GM10248 (cell line): ENCODE data around the gene TMEM130.

Experiments used
- CTCF ChIA-PET: fragments of 300-600 bp; sonication (Branson Sonifier 250); formaldehyde crosslinking; extraction: SDS; loops from one replicate; lab custom pipeline; 2021; ENCODE audit warnings: antibody characterized with exemption; lab: Yijun Ruan, JAX
- POLR2A ChIA-PET: fragments of 350-650 bp; sonication (Branson Sonifier 250); formaldehyde crosslinking; extraction: SDS; loops from one replicate; lab custom pipeline; 2020; ENCODE audit warnings: antibody characterized with exemption; lab: Yijun Ruan, JAX
- DNase-seq: peaks from one replicate; pipeline ENCODE4 v3.0.0; 2012; ENCODE audit errors: extremely low spot score
- CTCF ChIP-seq: IDR thresholded peaks from 2 replicates; pipeline ENCODE4 v1.5.1; 2012; ENCODE audit warnings: mild to moderate bottlenecking, low read depth; ENCODE audit errors: extremely low read depth, missing control alignments, control extremely low read depth

Gene TMEM130

GRCh38 chr7:98833022-98833421 is 36.8 kb downstream of the TMEM130 start:
- DNase-seq: no peak
- ChIA-PET POLR2A (no interaction called here), CTCF (interaction anchor here (0.9 to 17.4 kb wide), 9 partner anchors 9 to 431 kb away, joined by 3 to 358 read pairs (median 4); no protein-coding TSS in a partner anchor)
- no peak for TF ChIP-seq CTCF

GRCh38 chr7:98831641-98832221 is 38.1 kb downstream of the TMEM130 start:
- POLR2A ChIA-PET: no interaction called here
- TF ChIP-seq CTCF: peak; percentile 32
- CTCF ChIA-PET: interaction anchor here (0.8 to 17.4 kb wide), 8 partner anchors 10 to 404 kb away, joined by 3 to 358 read pairs (median 4); no protein-coding TSS in a partner anchor
- no peak for DNase-seq

GRCh38 chr7:98830972-98831548 is 38.8 kb downstream of the TMEM130 start:
- POLR2A ChIA-PET: no interaction called here
- CTCF ChIA-PET: interaction anchor here (0.6 to 17.4 kb wide), 7 partner anchors 11 to 403 kb away, joined by 3 to 358 read pairs (median 3); no protein-coding TSS in a partner anchor
- no peak for DNase-seq
- TF ChIP-seq CTCF: no peak

- TF ChIP-seq CTCF: no peak
- DNase-seq: no peak
- ChIA-PET CTCF (interaction anchor here (1.2 kb wide), 1 partner anchor 75 kb away, joined by 3 read pairs; no protein-coding TSS in a partner anchor), POLR2A (no interaction called here)
These were observed 41.4 kb downstream of the TMEM130 start for GRCh38 chr7:98828368-98828767.

- ChIA-PET CTCF (interaction anchor here (1.2 to 2.4 kb wide), 3 partner anchors 9 to 74 kb away, joined by 3 to 9 read pairs (median 4); no protein-coding TSS in a partner anchor), POLR2A (no interaction called here)
- DNase-seq: no peak
- TF ChIP-seq CTCF: no peak
These were observed 42.6 kb downstream of the TMEM130 start for GRCh38 chr7:98827258-98827657.

- ChIA-PET CTCF (interaction anchor here (1.4 to 2.4 kb wide), 3 partner anchors 10 to 15 kb away, joined by 3 to 9 read pairs (median 4); no protein-coding TSS in a partner anchor), POLR2A (no interaction called here)
- DNase-seq: no peak
- no peak for TF ChIP-seq CTCF
These were observed 43.0 kb downstream of the TMEM130 start for GRCh38 chr7:98826811-98827231.
